Left lung (tissue), 10 donors: Measurements from ENCODE around the gene AMZ1. TPM values are rescaled to one million over a fixed set of nuclear protein-coding genes. Genes with fewer than 3 reads are reported as not detected.

Experiments used
- ATAC-seq: fragments of 200-7000 bp; cut with Tn5 transposase; one replicate; pipeline ENCODE4 v1.9.1; 2020; ENCODE audit warnings: moderate library complexity
- DNase-seq, 4 donors: peaks; one replicate each; pipeline ENCODE4 v3.0.0-alpha.2; 2013 to 2020
- H3K27ac ChIP-seq, 2 donors: fragments of 200-600 bp; sonication (generic) in 1 of 2; one replicate each; pipeline versions ENCODE4 v1.5.0 to v1.8.0; 2020 to 2021
- H3K27me3 ChIP-seq, 2 donors: fragments of 200-600 bp; sonication (generic) in 1 of 2; one replicate each; pipeline versions ENCODE4 v1.5.0 to v1.8.0; 2020 to 2021
- H3K36me3 ChIP-seq, 2 donors: fragments of 200-600 bp; sonication (generic) in 1 of 2; one replicate each; pipeline versions ENCODE4 v1.5.0 to v1.8.0; 2020 to 2021
- H3K4me1 ChIP-seq, 2 donors: fragments of 200-600 bp; one replicate each; pipeline ENCODE4 v1.8.0; 2021
- H3K4me3 ChIP-seq, 2 donors: fragments of 200-600 bp; sonication (generic) in 1 of 2; one replicate each; pipeline versions ENCODE4 v1.5.0 to v1.8.0; 2020 to 2021; ENCODE audit warnings: mild to moderate bottlenecking in 1 of 2
- H3K9me3 ChIP-seq, 2 donors: fragments of 200-600 bp; sonication (generic) in 1 of 2; one replicate each; pipeline versions ENCODE4 v1.5.0 to v1.8.0; 2020 to 2021
- intact Hi-C, 2 donors: fragments of 100-400 bp; cut with DNase I; formaldehyde crosslinking; loops; one replicate each; pipeline versions ENCODE4 v1.11.2 to v1.14.2; 2022
- polyA plus RNA-seq, 6 donors: library from polyadenylated mRNA; unstranded; fragments of 120-200 nt; gene quantifications; one replicate each; pipeline ENCODE4 v1.2.1, GENCODE V29; 2013; ENCODE audit not compliant: insufficient read length in 6 of 6
- total RNA-seq, 2 donors: library from RNA; stranded (reverse); fragmentation: NEBNext Ultra II Directional; extraction: Animal tissue kit (Norgen Biotek cat#: 25700); gene quantifications; one replicate each; pipeline ENCODE4 v1.2.1, GENCODE V29; 2021
- TF ChIP-seq, protein P1 (sequence below), 2 donors: fragments of 200-600 bp; sonication (generic) in 1 of 2; IDR thresholded peaks; one replicate each; pipeline versions ENCODE4 v1.5.0 to v1.8.0; 2021; ENCODE audit warnings: antibody characterized with exemption in 2 of 2
- donor health status: DM: no; HTN: yes; CAD: no.
- donor health status: DM: no; HTN: no; CAD: no.

AMZ1 gene
- total and polyA plus RNA-seq, 8 donors = 0.13 to 1.7 (median 0.71) TPM

DNA sequence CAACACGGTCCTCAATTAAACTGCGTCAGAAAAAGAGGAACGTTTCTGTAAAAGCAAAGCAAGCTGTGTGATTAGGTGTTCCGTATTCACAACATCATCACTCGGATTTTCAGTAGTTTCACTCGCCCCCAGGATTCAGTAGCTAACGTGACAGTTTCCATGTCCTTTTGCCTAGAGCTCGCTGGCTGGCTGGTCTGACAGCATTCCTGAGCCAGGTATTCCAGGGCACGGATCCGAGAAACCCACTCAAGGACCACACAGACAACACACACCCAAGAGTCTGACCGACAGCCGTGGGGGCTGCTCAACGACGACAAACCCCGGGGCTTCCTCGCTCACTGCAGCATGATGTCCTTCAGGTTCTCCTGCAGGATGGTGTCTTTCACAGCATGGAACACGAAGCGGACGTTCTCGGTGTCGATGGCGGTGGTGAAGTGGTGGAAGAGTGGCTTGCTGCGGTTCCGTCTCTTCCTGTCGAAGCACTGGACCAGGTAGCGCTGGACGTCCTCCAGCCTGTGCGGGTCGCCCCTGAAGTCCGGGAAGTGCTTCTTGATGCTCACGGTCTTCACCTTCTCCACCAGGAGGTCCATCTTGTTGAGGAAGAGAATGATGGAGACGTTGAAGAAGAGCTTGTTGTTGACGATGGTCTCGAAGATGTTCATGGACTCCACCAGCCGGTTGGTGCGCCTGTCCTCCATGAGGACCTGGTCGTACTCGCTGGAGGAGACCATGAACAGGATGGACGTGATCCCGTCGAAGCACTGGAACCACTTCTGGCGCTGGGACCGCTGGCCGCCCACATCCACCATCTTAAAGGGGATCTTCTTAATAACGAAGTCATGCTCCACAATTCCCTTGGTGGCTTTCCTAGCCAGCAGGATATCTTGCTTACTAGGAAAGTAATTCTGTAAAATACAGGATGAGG, 43.1 kb downstream of the AMZ1 start:
- no peaks in the 10 kb centered on the region for H3K27me3 ChIP-seq
- intact Hi-C loops = no loop called here
- peaks cover 0 to 39% of the 10 kb centered on the region in 2 donors for H3K36me3 ChIP-seq
- H3K4me1 ChIP-seq = peaks cover 5 to 63% of the 10 kb centered on the region in 2 donors
- peak; percentile 2 for ATAC-seq
- no peak overlapping the region for H3K27ac ChIP-seq
- DNase-seq = peak in 2 of 4 donors; percentile 61 to 72
- TF ChIP-seq, protein P1, sequence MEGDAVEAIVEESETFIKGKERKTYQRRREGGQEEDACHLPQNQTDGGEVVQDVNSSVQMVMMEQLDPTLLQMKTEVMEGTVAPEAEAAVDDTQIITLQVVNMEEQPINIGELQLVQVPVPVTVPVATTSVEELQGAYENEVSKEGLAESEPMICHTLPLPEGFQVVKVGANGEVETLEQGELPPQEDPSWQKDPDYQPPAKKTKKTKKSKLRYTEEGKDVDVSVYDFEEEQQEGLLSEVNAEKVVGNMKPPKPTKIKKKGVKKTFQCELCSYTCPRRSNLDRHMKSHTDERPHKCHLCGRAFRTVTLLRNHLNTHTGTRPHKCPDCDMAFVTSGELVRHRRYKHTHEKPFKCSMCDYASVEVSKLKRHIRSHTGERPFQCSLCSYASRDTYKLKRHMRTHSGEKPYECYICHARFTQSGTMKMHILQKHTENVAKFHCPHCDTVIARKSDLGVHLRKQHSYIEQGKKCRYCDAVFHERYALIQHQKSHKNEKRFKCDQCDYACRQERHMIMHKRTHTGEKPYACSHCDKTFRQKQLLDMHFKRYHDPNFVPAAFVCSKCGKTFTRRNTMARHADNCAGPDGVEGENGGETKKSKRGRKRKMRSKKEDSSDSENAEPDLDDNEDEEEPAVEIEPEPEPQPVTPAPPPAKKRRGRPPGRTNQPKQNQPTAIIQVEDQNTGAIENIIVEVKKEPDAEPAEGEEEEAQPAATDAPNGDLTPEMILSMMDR (IDR thresholded peaks at IDR 0.05) = no peak
- no peak overlapping the region for H3K4me3 ChIP-seq
- peaks cover 0 to 4% of the 10 kb centered on the region in 2 donors for H3K9me3 ChIP-seq

DNA sequence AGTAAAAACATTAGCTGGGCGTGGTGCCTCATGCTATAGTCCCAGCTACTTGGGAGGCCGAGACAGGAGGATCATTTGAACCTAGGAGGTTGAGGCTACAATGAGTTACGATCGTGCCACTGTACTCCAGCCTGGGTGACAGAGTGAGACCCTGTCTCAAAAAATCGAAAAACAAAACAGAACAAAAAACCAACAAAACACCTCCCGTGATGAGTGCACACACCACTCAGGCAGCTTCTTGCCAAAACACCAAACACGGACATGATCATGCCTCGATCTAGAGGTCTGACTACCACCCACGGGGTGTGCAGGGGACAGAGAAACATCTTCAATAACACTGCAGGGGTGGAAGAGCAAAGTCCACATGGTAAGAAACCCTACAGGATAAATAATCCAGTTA, 44.4 kb downstream of the AMZ1 start:
- ATAC-seq (no peak), DNase-seq (no peak)
- TF ChIP-seq, protein P1 (IDR thresholded peaks at IDR 0.05) = no peak
- Histone ChIP-seq H3K27me3 (no peaks in the 10 kb centered on the region), H3K4me3 (no peak overlapping the region), H3K9me3 (peaks cover 0 to 4% of the 10 kb centered on the region in 2 donors), H3K27ac (no peak overlapping the region), H3K36me3 (peaks cover 0 to 26% of the 10 kb centered on the region in 2 donors), H3K4me1 (peaks cover 5 to 73% of the 10 kb centered on the region in 2 donors)
- intact Hi-C loops = no loop called here

DNA sequence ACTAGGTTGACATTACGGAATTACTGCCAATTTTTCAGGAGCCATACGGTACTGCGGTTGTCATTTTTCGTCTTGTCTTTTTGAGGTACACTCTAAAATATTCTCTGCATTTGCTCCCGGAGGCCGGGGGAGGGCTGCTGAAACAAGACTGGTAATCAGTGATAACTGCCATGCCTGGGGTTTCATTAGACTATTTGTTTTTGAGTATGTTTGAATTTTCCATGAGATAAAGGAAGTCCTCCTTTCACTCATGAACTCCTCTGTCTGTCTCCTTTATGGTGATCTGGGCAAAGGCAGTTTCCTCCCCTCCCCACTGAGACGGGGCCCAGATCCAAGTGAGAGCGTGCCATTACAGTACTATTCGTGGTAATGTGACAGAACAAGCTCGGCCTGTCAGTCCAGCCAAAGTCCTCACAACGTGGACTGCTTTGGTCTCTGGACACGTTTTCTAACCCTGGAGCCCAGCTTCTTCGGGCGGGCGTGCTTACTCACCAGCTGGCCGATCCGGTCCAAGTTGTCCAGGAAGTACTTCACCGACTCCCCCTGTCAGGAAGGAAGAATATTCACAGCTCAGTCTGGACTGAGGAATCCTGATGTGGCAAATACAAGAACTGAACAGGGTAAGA, 45.1 kb downstream of the AMZ1 start:
- TF ChIP-seq, protein P1 (IDR thresholded peaks at IDR 0.05) = no peak
- DNase-seq (peak in 1 of 4 donors; percentile 71), ATAC-seq (peak; percentile 43)
- H3K9me3 ChIP-seq = peaks cover 0 to 4% of the 10 kb centered on the region in 2 donors
- H3K4me3 ChIP-seq = no peak overlapping the region
- intact Hi-C loops = no loop called here
- no peaks in the 10 kb centered on the region for H3K27me3 ChIP-seq
- H3K27ac ChIP-seq = peak overlapping the region; percentile 42 to 53
- peaks cover 5 to 75% of the 10 kb centered on the region in 2 donors for H3K4me1 ChIP-seq
- peaks cover 0 to 26% of the 10 kb centered on the region in 2 donors for H3K36me3 ChIP-seq

DNA sequence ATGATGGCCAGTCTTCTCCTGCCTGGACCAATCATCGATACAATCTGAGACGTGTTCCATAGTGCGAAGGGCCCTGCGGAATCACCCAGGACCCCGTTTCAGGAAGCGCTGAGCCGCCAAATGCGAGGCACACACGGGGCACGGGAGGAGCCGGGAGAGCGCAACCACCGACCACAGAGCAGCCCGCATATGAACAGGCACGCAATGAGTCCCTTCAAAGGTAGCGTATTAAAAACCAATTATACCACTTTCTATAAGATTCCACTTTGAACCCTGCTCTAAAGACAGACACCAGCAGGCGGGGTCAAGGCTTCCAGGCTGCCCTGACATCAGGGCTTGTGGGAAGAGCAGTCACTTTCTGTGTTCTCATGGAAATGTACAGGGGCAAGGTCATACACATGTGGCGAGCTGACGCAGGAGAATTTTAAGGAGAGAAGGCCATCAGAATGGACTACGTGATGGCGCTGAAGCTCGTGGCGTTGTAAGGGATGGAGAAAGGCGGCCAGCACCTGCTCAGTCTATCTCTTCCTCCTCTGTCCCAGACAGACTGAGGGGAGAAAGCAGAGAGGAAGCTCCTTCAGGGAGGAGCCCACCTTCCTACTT, 46.2 kb downstream of the AMZ1 start:
- Histone ChIP-seq H3K4me3 (no peak overlapping the region), H3K9me3 (peaks cover 0 to 4% of the 10 kb centered on the region in 2 donors), H3K36me3 (peaks cover 0 to 22% of the 10 kb centered on the region in 2 donors), H3K27me3 (no peaks in the 10 kb centered on the region), H3K27ac (no peak overlapping the region), H3K4me1 (peaks cover 5 to 74% of the 10 kb centered on the region in 2 donors)
- intact Hi-C loops = no loop called here
- DNase-seq (peak in 1 of 4 donors; percentile 73), ATAC-seq (no peak)
- TF ChIP-seq, protein P1 (IDR thresholded peaks at IDR 0.05) = no peak
